Stomach (tissue), 9 donors: ENCODE data around the gene CPLX1. TPM values are rescaled to one million over a fixed set of nuclear protein-coding genes. Genes with fewer than 3 reads are reported as not detected.
"Not testable (repeated sequence)": the region's sequence is repeated elsewhere in the genome, so short reads cannot be mapped to it uniquely, and the experiment has no call there.

Source experiments
- DNase-seq, 2 donors: peaks; one replicate each; pipeline versions ENCODE4 v3.0.0 to v3.0.0-alpha.2; 2013 to 2019
- H3K27ac ChIP-seq, 5 donors: fragments of 200-600 bp in 4 of 5; sonication (generic) in 4 of 5; one replicate each; pipeline ENCODE4 v1.5.1; 2013 to 2019; ENCODE audit warnings: mild to moderate bottlenecking in 1 of 5, moderate library complexity in 1 of 5
- H3K27me3 ChIP-seq, 3 donors: fragments of 200-600 bp; sonication (generic); one replicate each; pipeline ENCODE4 v1.5.1; 2017 to 2019; ENCODE audit warnings: mixed run types in 1 of 3
- H3K36me3 ChIP-seq, 4 donors: fragments of 200-600 bp; sonication (generic); 1 replicate in 3 of 4; 2 replicates in 1 of 4; pipeline ENCODE4 v1.5.1; 2016 to 2019
- H3K4me1 ChIP-seq, 4 donors: fragments of 200-600 bp; sonication (generic); one replicate each; pipeline ENCODE4 v1.5.1; 2016 to 2019
- H3K4me3 ChIP-seq, 4 donors: fragments of 200-600 bp; sonication (generic) in 3 of 4; one replicate each; pipeline ENCODE4 v1.5.1; 2016 to 2019; ENCODE audit warnings: mild to moderate bottlenecking in 1 of 4
- H3K9me3 ChIP-seq, 4 donors: fragments of 200-600 bp; sonication (generic); one replicate each; pipeline ENCODE4 v1.5.1; 2016 to 2019
- EP300 ChIP-seq: sonication (generic); formaldehyde crosslinking; IDR thresholded peaks from one replicate; pipeline ENCODE4 v1.6.1; 2017; ENCODE audit warnings: antibody characterized with exemption
- POLR2A ChIP-seq, 4 donors: fragments of 450-650 bp; IDR thresholded peaks; one replicate each; pipeline ENCODE4 v1.6.1; 2016; ENCODE audit warnings: antibody characterized with exemption in 4 of 4, control low read depth in 2 of 4, mild to moderate bottlenecking in 1 of 4, moderate library complexity in 1 of 4
- POLR2AphosphoS5 ChIP-seq, 3 donors: sonication (generic); formaldehyde crosslinking; IDR thresholded peaks; one replicate each; pipeline ENCODE4 v1.6.1; 2016; ENCODE audit warnings: antibody characterized with exemption in 3 of 3
- WGBS, 5 donors: extraction: QIAGEN DNeasy Blood & Tissue Kit in 3 of 5; methylation state at CpG; one replicate each; pipeline versions ENCODE4 v1.1.5 to v1.1.7; 2013 to 2018; 5-methylcytosine and 5-hydroxymethylcytosine counted together
- intact Hi-C: fragments of 100-400 bp; cut with DNase I; formaldehyde crosslinking; loops from one replicate; pipeline ENCODE4 v1.15.1; 2023; ENCODE audit warnings: low total_unique reads
- polyA plus RNA-seq, 3 donors: library from polyadenylated mRNA; stranded (reverse); fragments of 200-250 nt; gene quantifications; one replicate each; pipeline ENCODE4 v1.2.3, GENCODE V29; 2013
- total RNA-seq, 5 donors: library from RNA; depleted of rRNA; stranded (reverse); fragments of >200 nt; gene quantifications; one replicate each; pipeline versions ENCODE4 v1.1.0 to v1.2.3, GENCODE V29; 2014 to 2016
- TF ChIP-seq, protein P1 (sequence below), 7 experiments: fragments of 450-650 bp in 4 of 7; fragments of 200-600 bp in 3 of 7; sonication (generic) in 3 of 7; IDR thresholded peaks; one replicate each; pipeline ENCODE4 v1.5.1; 2016 to 2019; ENCODE audit warnings: antibody characterized with exemption in 7 of 7, control low read depth in 2 of 7, mild to moderate bottlenecking in 1 of 7
- donor health status: healthy with polysubstance abuse.
- donor health status: Bipolar disorder and iron deficiency.
- donor health status: healthy.

Gene CPLX1
- total and polyA plus RNA-seq, 8 donors, result 0.37 to 2.9 (median 1.9) TPM; not detected in 3

DNA sequence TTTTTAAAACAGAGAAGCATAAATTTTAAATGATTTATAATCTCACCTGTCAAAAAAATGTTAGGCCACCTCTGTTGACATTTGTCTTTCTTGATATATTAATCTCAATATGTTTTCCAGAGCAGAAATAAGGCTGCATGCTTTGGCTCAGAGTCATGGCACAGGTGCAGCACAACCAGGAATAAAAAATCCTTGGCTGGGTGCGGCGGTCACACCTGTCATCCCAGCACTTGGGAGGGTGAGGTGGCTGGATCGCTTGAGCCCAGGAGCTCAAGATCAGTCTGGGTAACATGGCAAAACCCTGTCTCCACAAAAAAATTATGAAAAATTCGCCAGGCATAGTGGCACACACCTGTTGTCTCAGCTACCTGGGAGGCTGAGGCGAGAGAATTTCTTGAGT, 18.1 kb downstream of the CPLX1 start:
- WGBS, 5 donors, result 38 to 63% (median 50%) methylated on average over 5 of the region's 5 CpGs
- peaks cover 0 to 40% (median 0%) of the 10 kb centered on the region in 3 donors for H3K27me3 ChIP-seq
- no peak overlapping the region for H3K4me3 ChIP-seq
- no peaks in the 10 kb centered on the region for H3K36me3 ChIP-seq
- H3K4me1 ChIP-seq, result no peaks in the 10 kb centered on the region
- DNase-seq, result peak in 1 of 2 donors; percentile 37
- H3K27ac ChIP-seq, result no peak overlapping the region
- TF ChIP-seq, protein P1, sequence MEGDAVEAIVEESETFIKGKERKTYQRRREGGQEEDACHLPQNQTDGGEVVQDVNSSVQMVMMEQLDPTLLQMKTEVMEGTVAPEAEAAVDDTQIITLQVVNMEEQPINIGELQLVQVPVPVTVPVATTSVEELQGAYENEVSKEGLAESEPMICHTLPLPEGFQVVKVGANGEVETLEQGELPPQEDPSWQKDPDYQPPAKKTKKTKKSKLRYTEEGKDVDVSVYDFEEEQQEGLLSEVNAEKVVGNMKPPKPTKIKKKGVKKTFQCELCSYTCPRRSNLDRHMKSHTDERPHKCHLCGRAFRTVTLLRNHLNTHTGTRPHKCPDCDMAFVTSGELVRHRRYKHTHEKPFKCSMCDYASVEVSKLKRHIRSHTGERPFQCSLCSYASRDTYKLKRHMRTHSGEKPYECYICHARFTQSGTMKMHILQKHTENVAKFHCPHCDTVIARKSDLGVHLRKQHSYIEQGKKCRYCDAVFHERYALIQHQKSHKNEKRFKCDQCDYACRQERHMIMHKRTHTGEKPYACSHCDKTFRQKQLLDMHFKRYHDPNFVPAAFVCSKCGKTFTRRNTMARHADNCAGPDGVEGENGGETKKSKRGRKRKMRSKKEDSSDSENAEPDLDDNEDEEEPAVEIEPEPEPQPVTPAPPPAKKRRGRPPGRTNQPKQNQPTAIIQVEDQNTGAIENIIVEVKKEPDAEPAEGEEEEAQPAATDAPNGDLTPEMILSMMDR (IDR thresholded peaks at IDR 0.05), result no peak
- TF ChIP-seq POLR2A (IDR thresholded peaks at IDR 0.05) (no peak), POLR2AphosphoS5 (IDR thresholded peaks at IDR 0.05) (no peak), EP300 (no peak)
- intact Hi-C loops, result no loop called here
- H3K9me3 ChIP-seq, result no peaks in the 10 kb centered on the region

DNA sequence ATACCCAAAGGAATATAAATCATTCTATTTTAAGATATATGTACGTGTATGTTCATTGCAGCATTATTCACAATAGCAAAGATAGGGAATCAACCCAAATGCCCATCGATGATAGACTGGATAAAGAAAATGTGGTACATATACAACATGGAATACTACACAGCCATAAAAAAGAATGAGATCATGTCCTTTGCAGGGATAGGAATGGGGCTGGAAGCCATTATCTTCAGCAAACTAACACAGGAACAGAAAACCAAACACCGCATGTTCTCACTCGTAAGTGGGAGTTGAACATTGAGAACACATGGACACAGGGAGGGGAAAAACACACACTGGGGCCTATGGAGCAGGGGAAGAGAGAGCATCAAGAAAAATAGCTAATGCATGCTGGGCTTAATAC, 18.9 kb downstream of the CPLX1 start:
- 82 to 95% (median 90%) methylated on average over 4 of the region's 4 CpGs for WGBS, 5 donors

DNA sequence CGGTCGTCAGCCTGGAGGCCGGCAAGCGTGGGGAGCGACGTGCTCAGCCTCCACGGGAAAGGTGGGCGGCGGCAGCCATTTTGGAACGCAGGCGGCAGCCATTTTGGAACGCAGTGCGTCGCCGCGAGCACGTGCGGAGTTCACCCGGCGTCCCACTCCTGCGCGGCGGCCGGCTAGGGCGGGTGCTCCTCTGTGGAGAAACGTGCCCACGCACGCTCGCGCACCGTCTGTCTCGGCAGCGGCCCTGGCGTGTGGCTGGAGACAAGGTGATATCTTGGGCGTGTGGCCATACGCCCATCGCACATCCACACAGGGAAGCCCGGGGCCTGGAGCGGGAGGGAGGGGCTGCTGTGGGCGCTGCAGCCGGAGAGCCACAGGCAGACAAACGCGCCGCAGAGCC, 21.1 kb downstream of the CPLX1 start:
- Histone ChIP-seq H3K27ac (no peak overlapping the region), H3K27me3 (peaks cover 0 to 15% (median 0%) of the 10 kb centered on the region in 3 donors), H3K9me3 (no peaks in the 10 kb centered on the region), H3K36me3 (no peaks in the 10 kb centered on the region), H3K4me1 (no peaks in the 10 kb centered on the region), H3K4me3 (no peak overlapping the region)
- WGBS, 5 donors, result 71 to 89% (median 81%) methylated on average over 33 to 44 of the region's 44 CpGs
- intact Hi-C loops, result no loop called here
- TF ChIP-seq POLR2AphosphoS5 (IDR thresholded peaks at IDR 0.05) (no peak), EP300 (no peak), POLR2A (IDR thresholded peaks at IDR 0.05) (no peak)
- TF ChIP-seq, protein P1 (IDR thresholded peaks at IDR 0.05), result no peak
- no peak for DNase-seq

More for the DNA sequence above, 18.9 kb downstream of the CPLX1 start:
- H3K27me3 ChIP-seq, result peaks cover 0 to 32% (median 0%) of the 10 kb centered on the region in 3 donors
- intact Hi-C loops, H3K4me3 ChIP-seq, H3K27ac ChIP-seq, DNase-seq, H3K4me1 ChIP-seq, H3K9me3 ChIP-seq, H3K36me3 ChIP-seq: not testable (repeated sequence)

DNA sequence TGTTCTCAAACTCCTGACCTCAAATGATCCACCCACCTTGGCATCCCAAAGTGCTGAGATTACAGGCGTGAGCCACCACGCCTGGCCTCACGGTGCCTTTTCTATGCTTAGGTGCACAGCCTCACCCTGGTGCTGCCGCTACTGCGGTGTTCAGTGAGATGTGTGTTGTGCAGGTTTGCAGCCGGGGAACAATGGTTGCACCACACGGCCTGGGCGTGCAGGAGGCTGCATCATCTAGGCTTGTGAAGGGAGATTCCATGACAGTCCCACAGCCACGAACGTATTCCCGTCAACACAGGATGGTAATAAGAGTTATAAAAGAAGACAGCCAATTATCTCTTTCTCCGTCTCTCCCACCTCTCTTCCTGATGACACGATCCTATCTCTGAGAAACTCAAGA, 22.0 kb downstream of the CPLX1 start:
- Histone ChIP-seq H3K4me1 (no peaks in the 10 kb centered on the region), H3K27ac (no peak overlapping the region), H3K27me3 (peaks cover 0 to 8% (median 0%) of the 10 kb centered on the region in 3 donors), H3K9me3 (no peaks in the 10 kb centered on the region), H3K4me3 (no peak overlapping the region), H3K36me3 (no peaks in the 10 kb centered on the region)
- WGBS, 5 donors, result 87 to 95% (median 92%) methylated on average over 13 of the region's 13 CpGs
- intact Hi-C loops, result no loop called here
- no peak for DNase-seq
- TF ChIP-seq POLR2AphosphoS5 (IDR thresholded peaks at IDR 0.05), result no peak
- TF ChIP-seq EP300, result no peak
- TF ChIP-seq, protein P1 (IDR thresholded peaks at IDR 0.05), result no peak
- no peak for TF ChIP-seq POLR2A (IDR thresholded peaks at IDR 0.05)

DNA sequence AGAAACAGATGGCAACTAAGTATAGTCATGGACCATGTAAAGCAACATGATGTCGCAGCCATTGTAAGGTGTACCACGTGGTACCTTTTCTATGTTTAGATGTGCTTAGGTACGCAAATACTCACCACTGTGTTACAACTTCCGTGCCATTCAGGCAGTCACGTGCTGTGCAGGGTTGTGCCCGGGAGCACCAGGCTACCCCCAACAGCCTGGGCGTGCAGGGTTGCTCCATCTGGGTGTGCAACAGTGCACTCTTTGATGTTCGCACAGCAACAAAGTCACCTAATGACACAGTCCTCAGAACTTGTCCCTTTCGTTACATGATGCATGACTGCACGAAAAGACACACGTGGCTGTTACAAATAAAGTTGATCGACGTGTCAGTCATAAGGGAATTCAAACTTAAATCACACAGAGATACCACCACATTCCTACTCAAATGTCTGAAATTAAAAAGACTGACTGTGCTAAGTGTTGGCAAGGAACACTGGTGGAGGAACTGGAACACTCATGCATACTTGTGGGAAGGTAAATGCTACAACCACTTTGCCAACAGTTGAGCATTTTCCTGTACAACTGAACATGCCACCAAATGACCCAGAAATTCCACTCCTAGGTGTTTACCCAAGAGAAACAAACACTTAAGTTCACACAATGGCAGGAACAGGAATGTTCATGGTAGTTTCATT, 24.3 kb downstream of the CPLX1 start:
- 90 to 91% (median 90%) methylated on average over 13 of the region's 13 CpGs for WGBS, 5 donors
- DNase-seq, result no peak
- TF ChIP-seq POLR2A (IDR thresholded peaks at IDR 0.05), result no peak
- TF ChIP-seq EP300, result no peak
- TF ChIP-seq, protein P1 (IDR thresholded peaks at IDR 0.05), result no peak
- TF ChIP-seq POLR2AphosphoS5 (IDR thresholded peaks at IDR 0.05), result no peak
- no peaks in the 10 kb centered on the region for H3K9me3 ChIP-seq
- H3K4me1 ChIP-seq, result no peaks in the 10 kb centered on the region
- intact Hi-C loops, result no loop called here
- no peaks in the 10 kb centered on the region for H3K36me3 ChIP-seq
- no peak overlapping the region for H3K4me3 ChIP-seq
- no peak overlapping the region for H3K27ac ChIP-seq
- peaks cover 0 to 20% (median 0%) of the 10 kb centered on the region in 3 donors for H3K27me3 ChIP-seq
